ENCODE data around the gene CSH2.
"Not testable (repeated sequence)": the region's sequence is repeated elsewhere in the genome, so short reads cannot be mapped to it uniquely, and the experiment has no call there.

The CSH2 gene

GRCh38 chr17:63873577-63873976, at the start of gene CSH2:
Gene CSH2 (minus strand): TSS chr17:63873677. CDS start chr17:63873614, 63 bp downstream.
- DNase-seq (ENCODE audit: low spot score); FAIRE-seq: not testable (repeated sequence)

- not testable (repeated sequence) for DNase-seq (ENCODE audit: low spot score); FAIRE-seq
These were observed 48.9 kb upstream of the CSH2 start for GRCh38 chr17:63922402-63922801.

DNA sequence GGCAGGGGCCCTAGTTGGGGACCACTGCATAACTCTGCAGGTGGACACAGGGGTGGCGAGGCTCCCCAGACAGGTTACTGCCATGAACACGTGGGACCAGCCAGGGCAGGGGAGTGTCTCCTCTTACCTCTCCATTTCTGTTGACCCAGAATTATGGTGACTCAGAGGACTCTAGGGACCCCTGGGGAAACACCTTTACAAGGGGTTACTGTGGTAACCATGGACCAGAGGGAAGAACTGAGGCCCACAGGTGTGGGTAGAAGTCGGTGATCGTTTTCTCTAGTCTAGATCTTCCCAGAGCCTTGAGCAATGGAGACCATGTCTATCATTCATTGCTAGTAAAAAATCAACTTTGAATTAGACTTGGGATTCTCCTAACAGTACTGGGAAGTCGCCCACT, 47.3 kb upstream of the CSH2 start:
- DNase-seq (ENCODE audit: low spot score); FAIRE-seq: not testable (repeated sequence)

- not testable (repeated sequence) for FAIRE-seq
These were observed 46.6 kb upstream of the CSH2 start for GRCh38 chr17:63920050-63920449.

DNA sequence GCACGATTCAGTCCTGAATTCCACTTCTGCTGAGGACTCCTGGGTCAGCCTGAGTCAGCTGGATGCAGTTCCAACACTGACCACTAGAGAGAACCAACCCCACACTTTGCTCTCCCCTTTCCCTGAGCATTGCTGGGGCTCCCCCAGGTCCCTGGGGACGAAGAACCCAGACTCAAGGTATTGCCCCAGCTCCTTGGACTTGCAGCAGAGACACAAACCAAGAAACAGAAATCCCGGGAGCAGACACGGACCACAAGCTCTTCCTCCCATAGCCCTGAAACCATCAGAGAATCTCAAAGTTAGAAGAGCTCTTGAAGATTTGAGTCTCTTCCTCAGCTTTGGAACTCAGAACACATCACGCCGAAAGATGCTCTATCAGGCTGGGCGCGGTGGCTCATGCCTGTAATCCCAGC, 45.8 kb upstream of the CSH2 start:
- FAIRE-seq: no peak
- peak; percentile 20 for DNase-seq (ENCODE audit: low spot score)

More at GRCh38 chr17:63920050-63920449, 46.6 kb upstream of the CSH2 start:
- DNase-seq (ENCODE audit: low spot score): not testable (repeated sequence)

DNA sequence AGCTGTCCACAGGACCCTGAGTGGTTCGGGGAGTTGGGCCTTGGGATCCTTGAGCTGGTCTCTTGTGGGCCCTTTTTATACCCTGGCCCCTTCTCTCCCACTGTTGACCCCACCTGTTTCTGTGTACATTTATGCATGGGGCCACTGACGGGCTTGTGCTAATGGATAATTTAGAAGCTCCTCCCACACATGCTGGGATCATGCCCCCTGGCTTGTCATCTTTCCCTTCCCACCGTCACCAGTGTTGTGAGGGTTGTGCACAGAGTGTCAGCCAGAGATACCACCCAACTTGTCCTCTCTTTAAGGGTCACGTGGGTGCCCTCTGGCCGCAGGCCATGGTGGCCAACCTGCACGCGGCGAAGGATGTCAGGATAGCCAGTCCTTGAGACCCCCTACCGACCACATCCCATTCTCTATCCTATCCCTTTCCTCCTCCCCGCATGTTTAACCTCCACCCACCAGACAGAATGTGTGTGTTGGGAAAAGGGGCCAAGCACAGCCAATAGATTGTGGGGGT, 45.4 kb upstream of the CSH2 start, which contains the start of gene GH1:
GH1 (minus strand) TSS at position 51 of the 517 bp plus-strand sequence. CDS start 63 bp downstream, outside the sequence.
- DNase-seq (ENCODE audit: low spot score); FAIRE-seq: not testable (repeated sequence)

- FAIRE-seq (no peak), DNase-seq (ENCODE audit: low spot score) (no peak)
These were observed 44.8 kb upstream of the CSH2 start for GRCh38 chr17:63918305-63918704.

DNA sequence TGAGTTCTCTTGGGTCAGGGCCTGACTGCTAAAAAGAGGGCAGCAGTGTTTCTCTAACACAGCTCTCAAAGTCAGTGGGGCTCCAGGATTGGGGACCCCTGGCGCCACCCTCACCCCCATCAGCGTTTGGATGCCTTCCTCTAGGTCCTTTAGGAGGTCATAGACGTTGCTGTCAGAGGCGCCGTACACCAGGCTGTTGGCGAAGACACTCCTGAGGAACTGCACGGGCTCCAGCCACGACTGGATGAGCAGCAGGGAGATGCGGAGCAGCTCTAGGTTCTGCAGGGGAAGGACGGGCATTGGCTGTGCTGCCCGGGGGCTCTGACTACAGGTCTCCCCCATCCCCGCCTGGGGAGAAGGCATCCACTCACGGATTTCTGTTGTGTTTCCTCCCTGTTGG, 44.2 kb upstream of the CSH2 start:
- no peak for FAIRE-seq
- DNase-seq (ENCODE audit: low spot score): no peak

DNA sequence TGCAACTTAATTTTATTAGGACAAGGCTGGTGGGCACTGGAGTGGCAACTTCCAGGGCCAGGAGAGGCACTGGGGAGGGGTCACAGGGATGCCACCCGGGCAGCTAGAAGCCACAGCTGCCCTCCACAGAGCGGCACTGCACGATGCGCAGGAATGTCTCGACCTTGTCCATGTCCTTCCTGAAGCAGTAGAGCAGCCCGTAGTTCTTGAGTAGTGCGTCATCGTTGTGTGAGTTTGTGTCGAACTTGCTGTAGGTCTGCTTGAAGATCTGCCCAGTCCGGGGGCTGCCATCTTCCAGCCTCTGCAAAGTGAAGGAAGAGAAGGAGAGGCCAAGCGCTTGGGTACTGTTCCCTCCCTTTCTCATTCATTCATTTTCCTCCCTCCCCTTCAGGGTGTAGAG, 43.7 kb upstream of the CSH2 start:
- not testable (repeated sequence) for DNase-seq (ENCODE audit: low spot score); FAIRE-seq

- no peak for DNase-seq (ENCODE audit: low spot score)
- no peak for FAIRE-seq
These were observed 43.2 kb upstream of the CSH2 start for GRCh38 chr17:63916566-63917185.

DNA sequence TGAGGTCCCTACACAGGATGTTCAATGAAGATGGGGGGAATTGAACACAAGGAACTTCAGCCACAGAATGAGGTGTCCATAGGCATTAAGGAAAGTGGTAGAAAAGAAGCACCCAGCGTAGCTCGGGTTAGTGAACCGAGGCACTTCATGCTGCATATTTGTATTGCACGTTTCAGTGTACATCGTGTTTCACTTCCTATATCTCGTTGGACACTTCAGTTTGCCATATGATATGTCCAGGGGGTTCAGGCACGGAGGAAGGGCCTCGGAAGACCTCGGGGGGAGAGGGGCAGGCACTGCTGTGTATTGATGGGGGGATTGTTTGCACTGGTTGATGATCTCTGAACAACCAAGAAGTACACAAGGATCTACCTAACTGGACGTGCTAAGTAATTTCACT, 42.3 kb upstream of the CSH2 start:
- DNase-seq (ENCODE audit: low spot score); FAIRE-seq: not testable (repeated sequence)

GRCh38 chr17:63914471-63914870, 41.0 kb upstream of the CSH2 start:
- FAIRE-seq: no peak
- DNase-seq (ENCODE audit: low spot score): no peak

GRCh38 chr17:63911657-63912100, 38.2 kb upstream of the CSH2 start:
- FAIRE-seq (no peak), DNase-seq (ENCODE audit: low spot score) (peak; percentile 22)

GRCh38 chr17:63911041-63911635, 37.7 kb upstream of the CSH2 start, which contains the start of gene CSHL1:
Gene CSHL1 (minus strand): TSS chr17:63911258. CDS start chr17:63911196, 62 bp downstream.
- DNase-seq (ENCODE audit: low spot score): no peak
- FAIRE-seq: no peak

DNA sequence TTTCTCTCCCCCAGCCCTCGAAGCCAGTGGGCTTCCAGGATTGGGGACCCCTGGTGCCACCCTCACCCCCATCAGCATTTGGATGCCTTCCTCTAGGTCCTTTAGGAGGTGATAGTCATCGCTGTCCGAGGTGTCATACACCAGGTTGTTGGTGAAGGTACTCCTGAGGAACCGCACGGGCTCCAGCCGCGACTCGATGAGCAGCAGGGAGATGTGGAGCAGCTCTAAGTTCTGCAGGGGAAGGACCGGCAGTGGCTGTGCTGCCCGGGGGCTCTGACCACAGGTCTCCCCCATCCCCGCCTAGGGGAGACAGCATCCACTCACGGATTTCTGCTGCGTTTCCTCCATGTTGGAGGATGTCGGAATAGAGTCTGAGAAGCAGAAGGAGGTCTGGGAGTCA, 36.6 kb upstream of the CSH2 start:
- no peak for FAIRE-seq
- no peak for DNase-seq (ENCODE audit: low spot score)

GRCh38 chr17:63909586-63909985, 36.1 kb upstream of the CSH2 start:
- DNase-seq (ENCODE audit: low spot score); FAIRE-seq: not testable (repeated sequence)

- not testable (repeated sequence) for FAIRE-seq; DNase-seq (ENCODE audit: low spot score)
These were observed 33.8 kb upstream of the CSH2 start for GRCh38 chr17:63907161-63907778.

GRCh38 chr17:63904796-63905195, 31.3 kb upstream of the CSH2 start:
- FAIRE-seq; DNase-seq (ENCODE audit: low spot score): not testable (repeated sequence)

DNA sequence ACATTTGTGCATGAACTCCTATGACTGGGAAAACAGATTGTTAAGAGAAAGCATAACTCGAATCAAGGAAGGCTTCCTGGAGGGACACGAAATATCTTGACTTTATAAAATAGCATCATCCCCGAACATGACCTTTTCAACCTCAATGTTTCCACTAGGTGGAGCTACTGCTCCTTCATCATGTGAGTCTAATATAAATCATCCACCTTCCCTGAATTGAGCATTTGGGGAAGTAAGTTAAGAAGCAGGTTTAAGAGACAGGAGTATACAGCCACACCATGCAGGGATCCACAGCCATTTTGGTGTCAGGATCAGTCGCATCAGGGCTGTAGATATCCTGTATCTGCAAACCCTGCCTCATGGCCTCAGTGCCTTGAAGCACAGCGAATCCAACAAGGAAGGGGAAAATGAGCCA, 30.3 kb upstream of the CSH2 start:
- peak; percentile 60 for FAIRE-seq
- DNase-seq (ENCODE audit: low spot score): not testable (repeated sequence)

DNA sequence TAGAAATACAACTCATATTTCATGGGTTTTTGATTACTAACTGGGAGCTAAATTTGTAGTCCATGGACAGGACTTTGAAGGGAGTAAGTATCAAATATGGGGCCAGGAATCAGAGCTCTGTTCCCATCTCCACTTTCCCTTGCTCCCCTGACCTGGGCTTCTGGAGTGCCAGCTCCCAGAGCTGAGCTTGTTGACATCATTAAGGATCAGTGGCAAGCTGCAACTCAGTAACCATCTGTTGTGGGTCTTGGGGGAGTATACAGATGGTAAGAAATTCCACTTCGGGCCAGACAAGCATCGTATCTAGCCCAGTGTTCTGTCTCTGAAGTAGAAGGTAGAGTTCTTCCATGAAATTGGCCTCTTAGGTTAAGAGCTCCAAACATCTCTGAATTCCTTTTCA, 28.5 kb upstream of the CSH2 start:
- not testable (repeated sequence) for FAIRE-seq; DNase-seq (ENCODE audit: low spot score)

- DNase-seq (ENCODE audit: low spot score); FAIRE-seq: not testable (repeated sequence)
These were observed 25.7 kb upstream of the CSH2 start for GRCh38 chr17:63898899-63899798.
